ENCODE measurements around the gene HOXB3.

The HOXB3 gene

GRCh38 chr17:48506246-48506645, 83.8 kb downstream of the HOXB3 start:
- no peak overlapping the region for H3K27ac ChIP-seq

GRCh38 chr17:48505788-48506187, 84.3 kb downstream of the HOXB3 start:
- H3K27ac ChIP-seq, result no peak overlapping the region
- no peak for TF ChIP-seq CTCF (conservative IDR thresholded peaks at IDR 0.05)
- TF ChIP-seq ZFX (IDR thresholded peaks at IDR 0.05), result no peak

More at GRCh38 chr17:48506246-48506645, 83.8 kb downstream of the HOXB3 start:
- TF ChIP-seq ZFX (IDR thresholded peaks at IDR 0.05), result no peak
- no peak for TF ChIP-seq CTCF (conservative IDR thresholded peaks at IDR 0.05)

GRCh38 chr17:48504953-48505352, 85.1 kb downstream of the HOXB3 start:
- no peak for TF ChIP-seq CTCF (conservative IDR thresholded peaks at IDR 0.05)
- no peak for TF ChIP-seq ZFX (IDR thresholded peaks at IDR 0.05)
- H3K27ac ChIP-seq, result no peak overlapping the region

- TF ChIP-seq ZFX (IDR thresholded peaks at IDR 0.05) (no peak), CTCF (conservative IDR thresholded peaks at IDR 0.05) (no peak)
- H3K27ac ChIP-seq, result no peak overlapping the region
Observed at GRCh38 chr17:48503747-48504146, 86.3 kb downstream of the HOXB3 start.

GRCh38 chr17:48502901-48503300, 87.1 kb downstream of the HOXB3 start:
- H3K27ac ChIP-seq, result no peak overlapping the region
- TF ChIP-seq CTCF (conservative IDR thresholded peaks at IDR 0.05) (no peak), ZFX (IDR thresholded peaks at IDR 0.05) (no peak)

- H3K27ac ChIP-seq, result no peak overlapping the region
- TF ChIP-seq ZFX (IDR thresholded peaks at IDR 0.05) (no peak), CTCF (conservative IDR thresholded peaks at IDR 0.05) (no peak)
Observed at GRCh38 chr17:48502312-48502711, 87.7 kb downstream of the HOXB3 start.

- H3K27ac ChIP-seq, result no peak overlapping the region
- no peak for TF ChIP-seq ZFX (IDR thresholded peaks at IDR 0.05)
Observed at GRCh38 chr17:48500435-48501426, 89.3 kb downstream of the HOXB3 start.
